Measurements from ENCODE around the gene SPNS1. TPM values are rescaled to one million over a fixed set of nuclear protein-coding genes. Genes with fewer than 3 reads are reported as not detected.
A peak's percentile ranks its signal among the peaks of the same experiment; 100 is the strongest.

SPNS1 gene
- total RNA-seq, 4 donors from 2014 or later = 22.7 to 75.2 (median 28.2) TPM

- TF ChIP-seq POLR2AphosphoS5 (IDR thresholded peaks at IDR 0.05) (no peak), POLR2A (IDR thresholded peaks at IDR 0.05) (no peak), EP300 (IDR thresholded peaks at IDR 0.05; ENCODE audit: low read depth) (no peak), CTCF (IDR thresholded peaks at IDR 0.05) (no peak)
- no peak overlapping the region for H3K27ac ChIP-seq
- 70% methylated on average over 3 of the region's 3 CpGs; no CpG with 5 or more reads in 1 of the 2 donors for WGBS, 2 donors (ENCODE audit: low coverage in 1 of 2)
- peaks cover 0 to 8% (median 4%) of the 10 kb centered on the region in 4 donors for H3K4me1 ChIP-seq
- H3K9me3 ChIP-seq = no peaks in the 10 kb centered on the region
- in situ Hi-C loops (cut with MboI; ENCODE audit: low pct_ligation_motif_present in 1 of 4, low pct_unique_long_range_greater_than_20kb in 1 of 4, low sequenced_read_pairs in 3 of 4) = no loop called here
- H3K27me3 ChIP-seq = no peaks in the 10 kb centered on the region
- intact Hi-C loops (cut with DNase I; ENCODE audit: low total_unique reads) = no loop called here
- DNase-seq = no peak
- no peaks in the 10 kb centered on the region for H3K36me3 ChIP-seq
- H3K4me3 ChIP-seq = no peak overlapping the region
These were observed 43.9 kb upstream of the SPNS1 start for GRCh38 chr16:28930652-28931051.

- DNase-seq = no peak
- no peaks in the 10 kb centered on the region for H3K9me3 ChIP-seq
- H3K4me1 ChIP-seq = peaks cover 0 to 6% (median 2%) of the 10 kb centered on the region in 4 donors
- intact Hi-C loops (cut with DNase I; ENCODE audit: low total_unique reads) = no loop called here
- in situ Hi-C loops (cut with MboI; ENCODE audit: low pct_ligation_motif_present in 1 of 4, low pct_unique_long_range_greater_than_20kb in 1 of 4, low sequenced_read_pairs in 3 of 4) = no loop called here
- no peak within 1 kb of the TSS for H3K27ac ChIP-seq
- 60 to 89% methylated on average over 1 to 10 of the region's 10 CpGs for WGBS, 2 donors (ENCODE audit: low coverage in 1 of 2)
- TF ChIP-seq POLR2AphosphoS5 (IDR thresholded peaks at IDR 0.05) (no peak), POLR2A (IDR thresholded peaks at IDR 0.05) (no peak), CTCF (IDR thresholded peaks at IDR 0.05) (no peak), EP300 (IDR thresholded peaks at IDR 0.05; ENCODE audit: low read depth) (no peak)
- H3K4me3 ChIP-seq = peak within 1 kb of the TSS in 1 of 4 donors; percentile 11
- H3K27me3 ChIP-seq = no peaks in the 10 kb centered on the region
- no peaks in the 10 kb centered on the region for H3K36me3 ChIP-seq
These were observed 42.8 kb upstream of the SPNS1 start, which contains the start of gene CD19 for GRCh38 chr16:28931801-28932225. TSS of gene CD19 (plus strand) at chr16:28931971. CDS start at chr16:28932001, 30 bp downstream.

- intact Hi-C loops (cut with DNase I; ENCODE audit: low total_unique reads) = no loop called here
- 63 to 84% methylated on average over 2 to 20 of the region's 20 CpGs for WGBS, 2 donors (ENCODE audit: low coverage in 1 of 2)
These were observed 42.0 kb upstream of the SPNS1 start for GRCh38 chr16:28932339-28933141.

More at GRCh38 chr16:28932339-28933141, 42.0 kb upstream of the SPNS1 start:
- peak overlapping the region in 1 of 4 donors; percentile 11 for H3K4me3 ChIP-seq
- H3K27ac ChIP-seq = no peak overlapping the region
- no peaks in the 10 kb centered on the region for H3K9me3 ChIP-seq
- H3K36me3 ChIP-seq = no peaks in the 10 kb centered on the region
- peaks cover 0 to 6% (median 2%) of the 10 kb centered on the region in 4 donors for H3K4me1 ChIP-seq
- no peaks in the 10 kb centered on the region for H3K27me3 ChIP-seq
- DNase-seq = no peak
- in situ Hi-C loops (cut with MboI; ENCODE audit: low pct_ligation_motif_present in 1 of 4, low pct_unique_long_range_greater_than_20kb in 1 of 4, low sequenced_read_pairs in 3 of 4) = no loop called here
- no peak for TF ChIP-seq CTCF (IDR thresholded peaks at IDR 0.05)
- TF ChIP-seq EP300 (IDR thresholded peaks at IDR 0.05; ENCODE audit: low read depth) = no peak
- no peak for TF ChIP-seq POLR2AphosphoS5 (IDR thresholded peaks at IDR 0.05)
- no peak for TF ChIP-seq POLR2A (IDR thresholded peaks at IDR 0.05)
